A549 (cell line): Measurements from ENCODE around the gene UBQLN1.

Source experiments
- CEBPB ChIP-seq, 2 experiments: fragments of >200 bp in 1 of 2; sonication (Bioruptor Twin) in 1 of 2; formaldehyde crosslinking in 1 of 2; IDR thresholded peaks; 2 replicates each; pipeline ENCODE4 v1.6.1; 2012 to 2016
- CHD2 ChIP-seq: fragments of 150-350 bp; IDR thresholded peaks from 2 replicates; pipeline ENCODE4 v1.6.1; 2014; ENCODE audit warnings: low read length; ENCODE audit not compliant: partially characterized antibody
- EP300 ChIP-seq, 2 experiments: fragments of >200 bp; sonication (Bioruptor Twin); formaldehyde crosslinking; IDR thresholded peaks; 2 replicates in 1 of 2; 3 replicates in 1 of 2; pipeline ENCODE4 v1.6.1; 2016 to 2017
- GATA3 ChIP-seq: IDR thresholded peaks from 2 replicates; pipeline ENCODE4 v1.6.1; 2012; ENCODE audit warnings: borderline replicate concordance
- NFE2L2 ChIP-seq: fragments of 150-350 bp; conservative IDR thresholded peaks from 2 replicates; pipeline ENCODE4 v1.6.1; 2014; ENCODE audit warnings: low read length
- RAD21 ChIP-seq, 2 experiments: fragments of >200 bp in 1 of 2; sonication (Bioruptor Twin) in 1 of 2; formaldehyde crosslinking in 1 of 2; IDR thresholded peaks in 1 of 2; conservative IDR thresholded peaks in 1 of 2; 2 replicates in 1 of 2; 3 replicates in 1 of 2; pipeline ENCODE4 v1.6.1; 2012 to 2018; ENCODE audit warnings: inconsistent platforms in 1 of 2
- TF ChIP-seq, protein P1 (sequence below): fragments of >200 bp; sonication (Bioruptor Twin); formaldehyde crosslinking; IDR thresholded peaks from 3 replicates; pipeline ENCODE4 v1.5.1; 2016

DNA sequence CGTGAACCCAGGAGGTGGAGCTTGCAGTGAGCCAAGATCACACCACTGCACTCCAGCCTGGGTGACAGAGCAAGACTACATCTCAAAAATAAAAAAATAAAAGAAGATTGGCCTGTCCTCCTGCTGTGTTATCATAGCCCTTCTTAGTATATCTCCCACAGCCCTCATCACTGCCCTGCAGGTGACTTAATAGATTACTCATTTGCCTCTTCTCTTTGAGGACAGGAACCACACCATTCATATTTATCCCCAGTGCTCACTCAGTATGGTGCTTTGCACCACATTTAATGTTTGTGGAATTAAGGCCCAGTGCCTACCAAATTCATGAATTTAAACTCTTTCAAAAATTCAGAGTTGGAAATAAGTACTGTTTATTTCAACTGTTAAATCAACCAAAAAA, 74.5 kb downstream of the UBQLN1 start:
- TF ChIP-seq, protein P1, sequence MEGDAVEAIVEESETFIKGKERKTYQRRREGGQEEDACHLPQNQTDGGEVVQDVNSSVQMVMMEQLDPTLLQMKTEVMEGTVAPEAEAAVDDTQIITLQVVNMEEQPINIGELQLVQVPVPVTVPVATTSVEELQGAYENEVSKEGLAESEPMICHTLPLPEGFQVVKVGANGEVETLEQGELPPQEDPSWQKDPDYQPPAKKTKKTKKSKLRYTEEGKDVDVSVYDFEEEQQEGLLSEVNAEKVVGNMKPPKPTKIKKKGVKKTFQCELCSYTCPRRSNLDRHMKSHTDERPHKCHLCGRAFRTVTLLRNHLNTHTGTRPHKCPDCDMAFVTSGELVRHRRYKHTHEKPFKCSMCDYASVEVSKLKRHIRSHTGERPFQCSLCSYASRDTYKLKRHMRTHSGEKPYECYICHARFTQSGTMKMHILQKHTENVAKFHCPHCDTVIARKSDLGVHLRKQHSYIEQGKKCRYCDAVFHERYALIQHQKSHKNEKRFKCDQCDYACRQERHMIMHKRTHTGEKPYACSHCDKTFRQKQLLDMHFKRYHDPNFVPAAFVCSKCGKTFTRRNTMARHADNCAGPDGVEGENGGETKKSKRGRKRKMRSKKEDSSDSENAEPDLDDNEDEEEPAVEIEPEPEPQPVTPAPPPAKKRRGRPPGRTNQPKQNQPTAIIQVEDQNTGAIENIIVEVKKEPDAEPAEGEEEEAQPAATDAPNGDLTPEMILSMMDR = no peak
- TF ChIP-seq CHD2 = no peak
- no peak for TF ChIP-seq EP300 (IDR thresholded peaks at IDR 0.05)
- TF ChIP-seq RAD21 (conservative IDR thresholded peaks at IDR 0.05 in 1 of 2, IDR thresholded peaks at IDR 0.05 in 1 of 2) = no peak
- TF ChIP-seq GATA3 = no peak
- TF ChIP-seq NFE2L2 = no peak
- no peak for TF ChIP-seq CEBPB (IDR thresholded peaks at IDR 0.05)
